H1 (cell line): Measurements from ENCODE around the gene AP1M1. TPM values are rescaled to one million over a fixed set of nuclear protein-coding genes. Genes with fewer than 3 reads are reported as not detected.

ENCODE experiments used
- KDM5A ChIP-seq: fragments of 200-600 bp; IDR thresholded peaks from 2 replicates; pipeline ENCODE4 v1.7.1; 2012; ENCODE audit warnings: mild to moderate bottlenecking, low read length, inconsistent platforms, mixed read lengths
- polyA plus RNA-seq, 7 experiments: library from polyadenylated mRNA; depleted of rRNA in 3 of 7; stranded (reverse) in 5 of 7; unstranded in 2 of 7; fragments of >200 nt in 5 of 7; fragments of 200-250 nt in 2 of 7; gene quantifications; 1 replicate in 5 of 7; 2 replicates in 1 of 7; 4 replicates in 1 of 7; pipeline versions ENCODE4 v1.2.1 to v1.2.3, GENCODE V29; 2011 to 2013; ENCODE audit warnings: missing spikeins in 2 of 7, mixed read lengths in 2 of 7
- total RNA-seq: library from RNA; stranded (reverse); fragmentation: NEBNext Ultra II Directional; extraction: Animal tissue kit (Norgen Biotek cat#: 25700); gene quantifications from 2 replicates; pipeline ENCODE4 v1.2.1, GENCODE V29; 2021

Gene AP1M1
- total and polyA plus RNA-seq, 2 of the 8 experiments (the other 6 are each of a cell fraction or from before 2014, with no cell fraction given) = 30.9 to 37.5 TPM

DNA sequence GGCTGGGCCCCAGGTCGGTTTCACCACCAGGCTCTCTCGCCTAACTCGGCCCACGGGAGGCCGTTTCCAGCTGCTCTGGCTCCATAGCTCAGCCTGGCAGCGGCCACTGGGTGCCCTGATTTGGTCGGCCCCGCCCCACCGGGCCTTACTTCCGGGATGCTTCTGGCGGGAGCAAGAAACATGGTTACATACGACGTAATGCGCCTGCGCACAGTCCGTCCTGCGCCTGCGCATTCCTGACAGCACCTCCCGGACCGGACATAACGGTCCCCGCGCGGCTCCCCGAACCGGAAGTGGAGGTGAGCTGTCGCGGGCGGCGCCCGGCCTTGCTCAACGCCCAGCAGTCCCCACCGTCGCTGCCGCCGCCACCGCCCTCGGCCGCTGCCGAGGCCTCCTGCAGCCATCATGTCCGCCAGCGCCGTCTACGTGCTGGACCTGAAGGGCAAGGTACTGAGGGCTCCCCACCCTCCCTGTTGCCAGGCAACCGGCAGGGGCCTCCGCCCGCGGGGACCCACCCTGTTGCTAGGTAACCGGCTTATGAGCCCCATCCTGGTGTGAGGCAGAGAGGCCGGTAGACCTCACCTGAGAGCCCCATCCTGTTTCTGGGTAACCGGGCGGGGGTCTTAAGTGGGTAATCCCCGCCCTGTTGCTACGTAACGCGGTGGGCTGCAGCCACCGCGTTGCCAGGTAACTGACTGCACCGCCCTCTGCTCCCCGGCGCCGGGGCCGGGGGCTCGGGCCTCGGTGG, at the start of gene AP1M1 (continued):
- no peak for TF ChIP-seq KDM5A
- TF ChIP-seq, all 59 proteins: peak for 15
